ENCODE data around the gene EEF1G. TPM values are rescaled to one million over a fixed set of nuclear protein-coding genes. Genes with fewer than 3 reads are reported as not detected.
A peak's percentile ranks its signal among the peaks of the same experiment; 100 is the strongest.

Gene EEF1G
- total and polyA plus RNA-seq, 9 of the 15 experiments (the other 6 are each of a cell fraction or from before 2014, with no cell fraction given): 985 to 2,349 (median 2,035) TPM

- no peak for TF ChIP-seq CREM (IDR thresholded peaks at IDR 0.05; ENCODE audit: low read depth)
- no peak for TF ChIP-seq ZNF384 (IDR thresholded peaks at IDR 0.05; ENCODE audit: low read depth, low read length)
- TF ChIP-seq CREB3 (tag; conservative IDR thresholded peaks at IDR 0.05; ENCODE audit: low read depth): no peak
- no peak for TF ChIP-seq E2F5 (CRISPR knock-in tag; IDR thresholded peaks at IDR 0.05)
- TF ChIP-seq PCBP2 (IDR thresholded peaks at IDR 0.05; ENCODE audit: low read depth, low read length, poor library complexity, severe bottlenecking): no peak
- TF ChIP-seq BRF1 (IDR thresholded peaks at IDR 0.05; ENCODE audit: borderline replicate concordance, extremely low read depth, insufficient read length): no peak
- no peak for TF ChIP-seq NCOA2 (IDR thresholded peaks at IDR 0.05; ENCODE audit: partially characterized antibody in 2 of 2)
- TF ChIP-seq FOXA3 (CRISPR knock-in tag; conservative IDR thresholded peaks at IDR 0.05 in 1 of 2, IDR thresholded peaks at IDR 0.05 in 1 of 2): no peak
- no peak for TF ChIP-seq LCOR (CRISPR knock-in tag; IDR thresholded peaks at IDR 0.05)
- no peak for TF ChIP-seq RAD21 (CRISPR knock-in tag; conservative IDR thresholded peaks at IDR 0.05 in 1 of 2, IDR thresholded peaks at IDR 0.05 in 1 of 2)
- TF ChIP-seq JUN (IDR thresholded peaks at IDR 0.05; ENCODE audit: borderline replicate concordance, low read depth, low read length): no peak
- TF ChIP-seq JUN (CRISPR knock-in tag; IDR thresholded peaks at IDR 0.05; ENCODE audit: borderline replicate concordance): no peak
- TF ChIP-seq RUNX1 (IDR thresholded peaks at IDR 0.05; ENCODE audit: low read depth): no peak
- TF ChIP-seq DIDO1 (tag; IDR thresholded peaks at IDR 0.05; ENCODE audit: low read depth): no peak
- no peak for TF ChIP-seq ZKSCAN3 (CRISPR knock-in tag; IDR thresholded peaks at IDR 0.05)
- no peak for TF ChIP-seq ZNF280A (IDR thresholded peaks at IDR 0.05; ENCODE audit: low read depth, partially characterized antibody)
- TF ChIP-seq SETDB1 (IDR thresholded peaks at IDR 0.05; ENCODE audit: low read length): no peak
- TF ChIP-seq CCNT2 (IDR thresholded peaks at IDR 0.05; ENCODE audit: borderline replicate concordance, extremely low read depth, insufficient read length, low read depth, low read length): peak; percentile 39
- peak; percentile 99 for TF ChIP-seq KLF1 (tag; IDR thresholded peaks at IDR 0.05)
- no peak for TF ChIP-seq ZNF785 (CRISPR knock-in tag; IDR thresholded peaks at IDR 0.05)
- no peak for TF ChIP-seq FUS (optimal IDR thresholded peaks at IDR 0.05; ENCODE audit: low read depth, low read length)
- TF ChIP-seq POLR2AphosphoS5 (IDR thresholded peaks at IDR 0.05; ENCODE audit: control insufficient read depth, insufficient read depth, low read depth, low read length): peak; percentile 56; the same call in 1 of the 2 replicates
- no peak for TF ChIP-seq ZNF263 (CRISPR knock-in tag; IDR thresholded peaks at IDR 0.05; ENCODE audit: borderline replicate concordance)
- peak; percentile 69; the same call in 1 of the 2 replicates for TF ChIP-seq MYNN (IDR thresholded peaks at IDR 0.05)
- TF ChIP-seq MYNN (CRISPR knock-in tag; IDR thresholded peaks at IDR 0.05): no peak
These were observed 25.5 kb upstream of the EEF1G start (continued) for GRCh38 chr11:62599069-62599696.

All from K562 (cell line).